Karpas-422 (cell line): ENCODE measurements around the gene SPSB1. TPM values are rescaled to one million over a fixed set of nuclear protein-coding genes. Genes with fewer than 3 reads are reported as not detected.

Source experiments
- DNase-seq: peaks from one replicate; pipeline ENCODE4 v3.0.0-alpha.2; 2015
- H2AFZ ChIP-seq: fragments of 200-600 bp; sonication (generic); 2 replicates; pipeline ENCODE4 v1.6.1; 2014; ENCODE audit warnings: antibody characterized with exemption, low read length, mixed read lengths
- H3K27ac ChIP-seq: fragments of 200-600 bp; sonication (generic); 2 replicates; pipeline ENCODE4 v1.5.1; 2014; ENCODE audit warnings: mild to moderate bottlenecking, low read length, moderate library complexity
- H3K27me3 ChIP-seq: fragments of 200-600 bp; sonication (generic); 2 replicates; pipeline ENCODE4 v1.6.1; 2014; ENCODE audit warnings: low read length, mixed read lengths
- H3K36me3 ChIP-seq: fragments of 200-600 bp; sonication (generic); 2 replicates; pipeline ENCODE4 v1.6.1; 2014; ENCODE audit warnings: low read length, mixed read lengths; ENCODE audit not compliant: insufficient read depth
- H3K4me1 ChIP-seq: fragments of 200-600 bp; sonication (generic); 2 replicates; pipeline ENCODE4 v1.6.1; 2014; ENCODE audit warnings: mild to moderate bottlenecking, low read length, mixed read lengths
- H3K4me2 ChIP-seq: fragments of 200-600 bp; sonication (generic); 2 replicates; pipeline ENCODE4 v1.6.1; 2014; ENCODE audit warnings: low read length, low read depth, mild to moderate bottlenecking; ENCODE audit not compliant: poor library complexity, severe bottlenecking
- H3K4me3 ChIP-seq: fragments of 200-600 bp; sonication (generic); 2 replicates; pipeline ENCODE4 v1.5.1; 2014; ENCODE audit warnings: mild to moderate bottlenecking, antibody characterized with exemption, low read length, mixed read lengths
- H3K79me2 ChIP-seq: fragments of 200-600 bp; sonication (generic); 2 replicates; pipeline ENCODE4 v1.6.1; 2014; ENCODE audit warnings: mild to moderate bottlenecking, low read length, mixed read lengths
- H3K9ac ChIP-seq: fragments of 200-600 bp; sonication (generic); 2 replicates; pipeline ENCODE4 v1.6.0; 2014; ENCODE audit warnings: low read length
- H3K9me2 ChIP-seq: fragments of 200-600 bp; sonication (generic), shearing (Covaris generic); replicated peaks from 2 replicates; pipeline ENCODE4 v1.6.0; 2014; ENCODE audit warnings: mild to moderate bottlenecking, low read length, moderate library complexity; ENCODE audit not compliant: insufficient read depth
- H3K9me3 ChIP-seq: fragments of 300-700, 200-600 bp; sonication (generic); 2 replicates; pipeline ENCODE4 v1.6.1; 2014; ENCODE audit warnings: low read length, mixed read lengths
- H4K20me1 ChIP-seq: fragments of 200-600 bp; sonication (generic); 2 replicates; pipeline ENCODE4 v1.6.1; 2014; ENCODE audit warnings: mild to moderate bottlenecking, antibody characterized with exemption, low read length, low read depth; ENCODE audit not compliant: insufficient read depth
- total RNA-seq: library from RNA; depleted of rRNA; stranded (reverse); fragments of >200 nt; shearing (Covaris generic); gene quantifications from 2 replicates; pipeline ENCODE4 v1.2.3, GENCODE V29; 2014; ENCODE audit warnings: low replicate concordance

The SPSB1 gene
- total RNA-seq, 1 experiment from 2014 or later = not detected

DNA sequence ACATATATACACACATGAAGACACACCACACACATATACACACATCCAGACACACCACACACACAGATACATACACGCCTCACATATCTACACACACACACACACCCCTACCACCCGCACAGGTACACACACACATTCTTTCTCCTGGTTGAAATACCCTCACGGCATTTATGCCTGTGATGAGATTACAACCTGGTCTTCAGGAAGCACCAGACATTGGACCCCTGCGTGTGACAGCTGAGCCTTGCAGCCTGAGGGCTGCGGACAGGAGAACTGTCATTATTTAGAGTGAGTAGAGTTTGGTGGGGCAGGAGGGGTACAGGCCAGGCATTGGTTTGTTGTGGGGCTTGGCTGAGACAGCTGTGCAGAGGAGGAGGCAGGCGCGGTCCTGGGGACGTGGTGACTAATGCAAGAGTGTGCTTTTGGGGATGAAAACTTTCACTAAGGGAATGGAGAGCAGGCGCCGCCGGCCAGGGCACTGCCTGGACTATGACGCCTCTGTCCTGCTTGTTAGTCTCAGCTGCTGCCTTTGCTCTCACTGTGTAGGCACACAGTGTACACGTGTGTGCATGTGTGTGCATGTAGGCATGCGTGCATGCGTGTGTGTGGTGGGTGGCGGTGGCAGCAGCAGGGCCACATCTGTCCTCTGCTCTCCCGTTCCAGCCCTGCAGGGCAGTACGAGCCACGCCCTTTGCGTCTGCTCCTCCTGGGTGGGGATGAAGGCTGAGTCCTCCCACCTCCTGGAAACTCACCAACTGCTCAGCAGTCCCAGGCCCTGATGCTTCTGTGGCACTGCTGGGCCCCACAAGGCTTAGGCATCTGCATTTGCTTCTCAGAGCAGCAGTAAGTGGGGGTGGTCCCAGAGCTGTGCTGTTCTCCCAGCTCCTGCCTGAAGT lies 57.6 kb downstream of the SPSB1 start:
- H3K4me3 ChIP-seq = no peak overlapping the region
- DNase-seq = no peak
- no peak overlapping the region for H3K4me2 ChIP-seq
- no peak overlapping the region for H3K27ac ChIP-seq
- H3K27me3 ChIP-seq = no peaks in the 10 kb centered on the region
- H3K4me1 ChIP-seq = peaks cover 6% of the 10 kb centered on the region
- H3K79me2 ChIP-seq = no peaks in the 10 kb centered on the region
- no peaks in the 10 kb centered on the region for H3K36me3 ChIP-seq
- no peaks in the 10 kb centered on the region for H3K9me2 ChIP-seq
- H4K20me1 ChIP-seq = no peaks in the 10 kb centered on the region
- H3K9me3 ChIP-seq = no peaks in the 10 kb centered on the region
- no peak overlapping the region for H2AFZ ChIP-seq
- H3K9ac ChIP-seq = no peak overlapping the region

- no peaks in the 10 kb centered on the region for H3K27me3 ChIP-seq
- H3K9me2 ChIP-seq = no peaks in the 10 kb centered on the region
- H3K9me3 ChIP-seq = no peaks in the 10 kb centered on the region
- no peak for DNase-seq
- H3K36me3 ChIP-seq = no peaks in the 10 kb centered on the region
- no peaks in the 10 kb centered on the region for H3K79me2 ChIP-seq
- peaks cover 6% of the 10 kb centered on the region for H3K4me1 ChIP-seq
- H3K4me2 ChIP-seq = no peak overlapping the region
- no peak overlapping the region for H3K27ac ChIP-seq
- no peak overlapping the region for H3K9ac ChIP-seq
- no peak overlapping the region for H3K4me3 ChIP-seq
- H2AFZ ChIP-seq = no peak overlapping the region
- no peaks in the 10 kb centered on the region for H4K20me1 ChIP-seq
These were observed 58.3 kb downstream of the SPSB1 start for GRCh38 chr1:9350960-9351359.

DNA sequence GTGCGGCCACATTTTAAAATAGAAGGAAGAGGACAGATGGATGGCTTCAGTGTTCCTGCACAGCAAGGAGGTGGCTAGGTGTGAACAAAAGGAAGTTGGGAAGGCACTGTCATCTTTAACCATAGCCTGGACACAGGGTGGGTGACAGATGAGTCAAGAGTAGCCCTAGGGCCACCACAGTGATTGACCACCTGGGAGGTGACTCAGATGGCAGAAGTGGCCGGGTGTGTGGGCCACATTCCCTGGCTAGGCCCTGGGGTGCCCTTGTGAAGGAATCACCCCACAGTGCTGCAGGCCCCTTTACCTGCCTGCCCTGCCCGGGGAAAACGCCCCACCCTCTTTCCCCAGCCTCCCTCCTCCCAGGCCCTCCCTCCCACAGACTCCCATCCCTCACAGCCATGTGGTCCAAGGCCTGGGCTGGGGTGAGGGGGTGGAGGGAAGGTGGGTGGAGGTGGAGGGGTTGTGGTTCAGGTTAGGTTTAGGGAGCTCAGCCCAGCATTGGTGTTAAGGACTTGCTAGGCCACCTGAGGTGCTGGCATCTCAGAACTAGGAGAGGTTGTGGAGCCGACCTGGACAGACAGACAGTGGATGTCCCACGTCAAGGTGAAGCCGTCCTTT lies 59.1 kb downstream of the SPSB1 start:
- Histone ChIP-seq H3K27ac (no peak overlapping the region), H2AFZ (no peak overlapping the region), H3K9me2 (no peaks in the 10 kb centered on the region), H3K9ac (no peak overlapping the region), H4K20me1 (no peaks in the 10 kb centered on the region), H3K27me3 (no peaks in the 10 kb centered on the region), H3K4me3 (no peak overlapping the region), H3K79me2 (no peaks in the 10 kb centered on the region), H3K4me2 (no peak overlapping the region), H3K9me3 (no peaks in the 10 kb centered on the region), H3K36me3 (no peaks in the 10 kb centered on the region), H3K4me1 (peaks cover 6% of the 10 kb centered on the region)
- no peak for DNase-seq

- no peaks in the 10 kb centered on the region for H3K79me2 ChIP-seq
- no peak overlapping the region for H3K27ac ChIP-seq
- no peak overlapping the region for H2AFZ ChIP-seq
- no peaks in the 10 kb centered on the region for H3K27me3 ChIP-seq
- peaks cover under 1% of the 10 kb centered on the region; the same call in 1 of the 2 replicates for H3K4me1 ChIP-seq
- H4K20me1 ChIP-seq = no peaks in the 10 kb centered on the region
- DNase-seq = no peak
- H3K4me2 ChIP-seq = no peak overlapping the region
- no peaks in the 10 kb centered on the region for H3K36me3 ChIP-seq
- no peak overlapping the region for H3K9ac ChIP-seq
- H3K9me2 ChIP-seq = no peaks in the 10 kb centered on the region
- H3K4me3 ChIP-seq = no peak overlapping the region
- H3K9me3 ChIP-seq = no peaks in the 10 kb centered on the region
These were observed 59.9 kb downstream of the SPSB1 start for GRCh38 chr1:9352377-9353134.

DNA sequence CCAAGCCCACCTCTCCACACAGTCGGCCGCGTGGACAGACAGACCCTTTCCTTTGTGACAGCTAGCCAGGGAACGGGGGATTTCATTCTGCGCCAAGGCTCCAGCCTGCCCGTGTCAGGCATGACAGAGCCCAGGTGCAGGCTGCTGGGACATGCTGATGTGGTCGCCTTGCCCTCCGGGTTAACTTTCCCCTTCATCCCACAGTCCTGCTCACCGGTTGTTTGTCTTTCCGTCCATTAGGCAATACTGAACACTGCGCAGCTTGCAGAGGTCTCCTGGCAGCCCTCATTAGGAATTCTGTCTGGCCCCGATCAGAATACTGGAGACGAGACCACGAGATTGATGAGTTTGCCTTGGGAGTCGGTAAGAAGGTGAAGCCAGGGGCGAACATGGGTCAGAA lies 62.8 kb downstream of the SPSB1 start:
- no peak for DNase-seq
- no peak overlapping the region for H3K4me2 ChIP-seq
- no peak overlapping the region for H3K27ac ChIP-seq
- H3K4me3 ChIP-seq = no peak overlapping the region
- no peaks in the 10 kb centered on the region for H3K79me2 ChIP-seq
- H3K9ac ChIP-seq = no peak overlapping the region
- no peaks in the 10 kb centered on the region for H3K4me1 ChIP-seq
- H3K9me3 ChIP-seq = no peaks in the 10 kb centered on the region
- H3K27me3 ChIP-seq = no peaks in the 10 kb centered on the region
- H4K20me1 ChIP-seq = no peaks in the 10 kb centered on the region
- H3K9me2 ChIP-seq = no peaks in the 10 kb centered on the region
- no peaks in the 10 kb centered on the region for H3K36me3 ChIP-seq
- H2AFZ ChIP-seq = no peak overlapping the region

- Histone ChIP-seq H3K4me3 (no peak overlapping the region), H3K4me1 (no peaks in the 10 kb centered on the region), H3K36me3 (no peaks in the 10 kb centered on the region), H3K9me3 (no peaks in the 10 kb centered on the region), H4K20me1 (no peaks in the 10 kb centered on the region), H3K4me2 (no peak overlapping the region), H3K27ac (no peak overlapping the region), H3K9ac (no peak overlapping the region), H3K27me3 (no peaks in the 10 kb centered on the region), H2AFZ (no peak overlapping the region), H3K9me2 (no peaks in the 10 kb centered on the region), H3K79me2 (no peaks in the 10 kb centered on the region)
- DNase-seq = no peak
These were observed 63.3 kb downstream of the SPSB1 start for GRCh38 chr1:9356021-9356420.

DNA sequence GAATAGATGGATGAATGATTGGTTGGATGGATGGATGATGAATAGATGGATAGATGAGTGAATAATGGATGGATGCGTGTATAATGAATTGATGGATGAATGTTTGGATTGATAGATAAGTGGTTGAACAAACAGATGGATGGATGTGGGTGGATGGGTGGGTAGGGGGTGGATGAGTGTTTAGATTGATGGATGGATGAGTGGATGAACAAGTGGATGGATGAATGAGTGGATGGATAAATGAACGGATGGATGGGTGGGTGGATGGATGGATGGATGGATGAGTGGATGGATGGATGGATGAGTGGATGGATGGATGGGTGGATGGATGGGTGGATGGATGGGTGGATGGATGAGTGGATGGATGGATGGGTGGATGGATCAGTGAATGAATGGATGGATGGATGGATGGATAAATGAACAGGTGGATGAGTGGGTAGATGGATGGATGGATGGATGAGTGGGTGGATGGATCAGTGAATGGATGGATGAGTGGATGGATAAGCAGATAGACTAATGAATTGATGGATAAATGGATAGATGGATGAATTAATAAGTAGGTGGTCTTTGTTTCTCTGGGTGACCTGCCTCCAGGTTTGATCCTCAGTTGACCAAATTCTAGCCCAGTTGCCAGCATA lies 64.3 kb downstream of the SPSB1 start:
- DNase-seq = no peak

DNA sequence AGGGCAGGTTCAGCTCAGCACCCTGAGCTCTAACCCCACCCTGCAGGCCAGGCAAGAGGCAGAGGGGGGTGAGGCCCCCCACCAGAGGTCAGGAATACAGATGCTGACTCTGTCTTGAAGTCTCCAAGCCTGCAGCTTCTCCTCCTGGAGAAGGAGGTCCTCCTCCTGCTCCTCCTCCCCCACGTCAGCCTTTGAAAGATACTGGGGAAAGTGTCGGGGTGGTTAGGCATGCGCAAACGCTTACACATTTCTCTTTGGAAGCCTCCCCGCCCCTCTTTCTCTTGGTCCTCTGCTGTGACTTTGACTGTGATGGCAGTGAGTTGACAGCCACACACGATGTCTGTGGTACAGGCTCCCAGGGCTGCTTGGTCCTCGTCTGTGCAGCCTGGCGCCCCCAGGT lies 65.3 kb downstream of the SPSB1 start:
- H2AFZ ChIP-seq = no peak overlapping the region
- no peak overlapping the region for H3K27ac ChIP-seq
- no peak overlapping the region for H3K4me3 ChIP-seq
- H3K9me3 ChIP-seq = no peaks in the 10 kb centered on the region
- no peaks in the 10 kb centered on the region for H3K27me3 ChIP-seq
- H3K9me2 ChIP-seq = no peaks in the 10 kb centered on the region
- no peak overlapping the region for H3K9ac ChIP-seq
- H4K20me1 ChIP-seq = no peaks in the 10 kb centered on the region
- no peaks in the 10 kb centered on the region for H3K36me3 ChIP-seq
- H3K79me2 ChIP-seq = no peaks in the 10 kb centered on the region
- no peak for DNase-seq
- no peak overlapping the region for H3K4me2 ChIP-seq
- H3K4me1 ChIP-seq = no peaks in the 10 kb centered on the region

More for the DNA sequence above, 64.3 kb downstream of the SPSB1 start:
- H3K36me3 ChIP-seq = no peaks in the 10 kb centered on the region
- H4K20me1 ChIP-seq = no peaks in the 10 kb centered on the region
- H3K4me2 ChIP-seq = no peak overlapping the region
- no peaks in the 10 kb centered on the region for H3K79me2 ChIP-seq
- no peaks in the 10 kb centered on the region for H3K9me2 ChIP-seq
- H2AFZ ChIP-seq = no peak overlapping the region
- no peak overlapping the region for H3K9ac ChIP-seq
- no peaks in the 10 kb centered on the region for H3K27me3 ChIP-seq
- H3K4me1 ChIP-seq = no peaks in the 10 kb centered on the region
- H3K27ac ChIP-seq = no peak overlapping the region
- H3K9me3 ChIP-seq = no peaks in the 10 kb centered on the region
- H3K4me3 ChIP-seq = no peak overlapping the region
